ENCODE data around the gene RPL27A. TPM values are rescaled to one million over a fixed set of nuclear protein-coding genes. Genes with fewer than 3 reads are reported as not detected.
"Not testable (repeated sequence)": the region's sequence is repeated elsewhere in the genome, so short reads cannot be mapped to it uniquely, and the experiment has no call there.

The RPL27A gene
- total RNA-seq, 1 experiment from 2014 or later: 1,055 TPM

GRCh38 chr11:8661001-8661795 is 21.4 kb upstream of the RPL27A start:
- Histone ChIP-seq H3K36me3 (ENCODE audit: control insufficient read depth in 1 of 2, insufficient read depth in 2 of 2, low read length in 2 of 2) (peaks cover 0 to 12% of the 10 kb centered on the region in 2 experiments; a peak in 2 of 4 replicates), H3K9ac (ENCODE audit: low read length) (no peak overlapping the region), H3K27me3 (ENCODE audit: insufficient read depth, low read length) (no peaks in the 10 kb centered on the region), H3K9me2 (ENCODE audit: insufficient read depth) (no peaks in the 10 kb centered on the region), H3K9me3 (ENCODE audit: control insufficient read depth in 1 of 2, insufficient read depth in 1 of 2, low read depth in 1 of 2, low read length in 2 of 2) (no peaks in the 10 kb centered on the region), H2AFZ (ENCODE audit: low read depth, low read length, poor library complexity, severe bottlenecking) (no peak overlapping the region), H3K79me2 (ENCODE audit: insufficient read depth, low read length) (no peaks in the 10 kb centered on the region), H3K4me2 (ENCODE audit: low read length) (no peak overlapping the region), H4K20me1 (ENCODE audit: insufficient read depth) (no peaks in the 10 kb centered on the region), H3K4me1 (ENCODE audit: control insufficient read depth in 1 of 2, insufficient read depth in 2 of 2, low read length in 2 of 2) (no peaks in the 10 kb centered on the region), H3K27ac (ENCODE audit: low read depth, low read length) (no peak overlapping the region), H3K4me3 (replicated peaks in 1 of 2; ENCODE audit: low read depth in 1 of 2, low read length in 2 of 2) (no peak overlapping the region)
- ChIA-PET CTCF (no interaction called here), POLR2A (no interaction called here), RAD21 (ENCODE audit: low non-redundant PET in 1 of 2, low total read pairs in 2 of 2, uncharacterized antibody in 2 of 2, unreplicated experiment in 2 of 2) (no interaction called here)
- ATAC-seq (no peak), DNase-seq (ENCODE audit: low read depth, low spot score) (no peak)
- TF ChIP-seq ZNF274 (IDR thresholded peaks at IDR 0.05; ENCODE audit: low read depth, low read length): no peak
- no TSS peak for BruUV-seq (replicated peaks)
- intact Hi-C loops (cut with micrococcal nuclease): no loop called here

GRCh38 chr11:8665222-8665621 is 17.4 kb upstream of the RPL27A start:
- intact Hi-C loops (cut with micrococcal nuclease): no loop called here
- DNase-seq (ENCODE audit: low read depth, low spot score) (no peak), ATAC-seq (no peak)
- no peak overlapping the region for H3K27ac ChIP-seq (ENCODE audit: low read depth, low read length)
- no peak overlapping the region for H3K9ac ChIP-seq (ENCODE audit: low read length)
- no peaks in the 10 kb centered on the region for H3K9me3 ChIP-seq (ENCODE audit: control insufficient read depth in 1 of 2, insufficient read depth in 1 of 2, low read depth in 1 of 2, low read length in 2 of 2)
- no peaks in the 10 kb centered on the region; the same call in 1 of the 2 replicates for H3K79me2 ChIP-seq (ENCODE audit: insufficient read depth, low read length)
- TF ChIP-seq FOSL1 (IDR thresholded peaks at IDR 0.05; ENCODE audit: low read depth) (no peak), ZNF274 (IDR thresholded peaks at IDR 0.05; ENCODE audit: low read depth, low read length) (no peak), EGR1 (IDR thresholded peaks at IDR 0.05; ENCODE audit: low read depth) (no peak)
- no peaks in the 10 kb centered on the region for H3K27me3 ChIP-seq (ENCODE audit: insufficient read depth, low read length)
- ChIA-PET CTCF (no interaction called here), RAD21 (ENCODE audit: low non-redundant PET in 1 of 2, low total read pairs in 2 of 2, uncharacterized antibody in 2 of 2, unreplicated experiment in 2 of 2) (no interaction called here), POLR2A (no interaction called here)
- H3K4me2 ChIP-seq (ENCODE audit: low read length): no peak overlapping the region
- H4K20me1 ChIP-seq (ENCODE audit: insufficient read depth): no peaks in the 10 kb centered on the region
- H3K36me3 ChIP-seq (ENCODE audit: control insufficient read depth in 1 of 2, insufficient read depth in 2 of 2, low read length in 2 of 2): peaks cover 0 to 25% of the 10 kb centered on the region in 2 experiments; a peak in 2 of 4 replicates
- no peaks in the 10 kb centered on the region for H3K9me2 ChIP-seq (ENCODE audit: insufficient read depth)
- H3K4me3 ChIP-seq (replicated peaks in 1 of 2; ENCODE audit: low read depth in 1 of 2, low read length in 2 of 2): no peak overlapping the region
- H2AFZ ChIP-seq (ENCODE audit: low read depth, low read length, poor library complexity, severe bottlenecking): no peak overlapping the region
- BruUV-seq (replicated peaks): no TSS peak
- peaks cover 0 to 7% of the 10 kb centered on the region in 2 experiments; a peak in 2 of 4 replicates for H3K4me1 ChIP-seq (ENCODE audit: control insufficient read depth in 1 of 2, insufficient read depth in 2 of 2, low read length in 2 of 2)

GRCh38 chr11:8670081-8670480 is 12.5 kb upstream of the RPL27A start:
- DNase-seq (ENCODE audit: low read depth, low spot score); CTCF ChIA-PET; H3K79me2 ChIP-seq (ENCODE audit: insufficient read depth, low read length); intact Hi-C loops (cut with micrococcal nuclease); H3K27me3 ChIP-seq (ENCODE audit: insufficient read depth, low read length); POLR2A ChIA-PET; H2AFZ ChIP-seq (ENCODE audit: low read depth, low read length, poor library complexity, severe bottlenecking); RAD21 ChIA-PET (ENCODE audit: low non-redundant PET in 1 of 2, low total read pairs in 2 of 2, uncharacterized antibody in 2 of 2, unreplicated experiment in 2 of 2); H3K9ac ChIP-seq (ENCODE audit: low read length); H4K20me1 ChIP-seq (ENCODE audit: insufficient read depth); H3K9me2 ChIP-seq (ENCODE audit: insufficient read depth); BruUV-seq (replicated peaks); H3K27ac ChIP-seq (ENCODE audit: low read depth, low read length); H3K4me3 ChIP-seq (replicated peaks in 1 of 2; ENCODE audit: low read depth in 1 of 2, low read length in 2 of 2); H3K9me3 ChIP-seq (ENCODE audit: control insufficient read depth in 1 of 2, insufficient read depth in 1 of 2, low read depth in 1 of 2, low read length in 2 of 2): not testable (repeated sequence)
- H3K36me3 ChIP-seq (ENCODE audit: control insufficient read depth in 1 of 2, insufficient read depth in 2 of 2, low read length in 2 of 2): peaks cover 3 to 37% of the 10 kb centered on the region in 2 experiments
- 0 out of 2 replicates have a peak, but pooled peaks have one; percentile 32 for ATAC-seq
- H3K4me1 ChIP-seq (ENCODE audit: control insufficient read depth in 1 of 2, insufficient read depth in 2 of 2, low read length in 2 of 2): peaks cover 0 to 27% of the 10 kb centered on the region in 2 experiments; a peak in 2 of 4 replicates
- peak overlapping the region; percentile 53; the same call in 1 of the 2 replicates for H3K4me2 ChIP-seq (ENCODE audit: low read length)
